NCI-H2029 (cell line): Measurements from ENCODE around the gene ARID5B.
"Not testable (repeated sequence)": the region's sequence is repeated elsewhere in the genome, so short reads cannot be mapped to it uniquely, and the experiment has no call there.

Source experiments
- DNase-seq: peaks from one replicate; lab custom pipeline; 2025; lab: John Stamatoyannopoulos, UW

ARID5B gene, protein sequence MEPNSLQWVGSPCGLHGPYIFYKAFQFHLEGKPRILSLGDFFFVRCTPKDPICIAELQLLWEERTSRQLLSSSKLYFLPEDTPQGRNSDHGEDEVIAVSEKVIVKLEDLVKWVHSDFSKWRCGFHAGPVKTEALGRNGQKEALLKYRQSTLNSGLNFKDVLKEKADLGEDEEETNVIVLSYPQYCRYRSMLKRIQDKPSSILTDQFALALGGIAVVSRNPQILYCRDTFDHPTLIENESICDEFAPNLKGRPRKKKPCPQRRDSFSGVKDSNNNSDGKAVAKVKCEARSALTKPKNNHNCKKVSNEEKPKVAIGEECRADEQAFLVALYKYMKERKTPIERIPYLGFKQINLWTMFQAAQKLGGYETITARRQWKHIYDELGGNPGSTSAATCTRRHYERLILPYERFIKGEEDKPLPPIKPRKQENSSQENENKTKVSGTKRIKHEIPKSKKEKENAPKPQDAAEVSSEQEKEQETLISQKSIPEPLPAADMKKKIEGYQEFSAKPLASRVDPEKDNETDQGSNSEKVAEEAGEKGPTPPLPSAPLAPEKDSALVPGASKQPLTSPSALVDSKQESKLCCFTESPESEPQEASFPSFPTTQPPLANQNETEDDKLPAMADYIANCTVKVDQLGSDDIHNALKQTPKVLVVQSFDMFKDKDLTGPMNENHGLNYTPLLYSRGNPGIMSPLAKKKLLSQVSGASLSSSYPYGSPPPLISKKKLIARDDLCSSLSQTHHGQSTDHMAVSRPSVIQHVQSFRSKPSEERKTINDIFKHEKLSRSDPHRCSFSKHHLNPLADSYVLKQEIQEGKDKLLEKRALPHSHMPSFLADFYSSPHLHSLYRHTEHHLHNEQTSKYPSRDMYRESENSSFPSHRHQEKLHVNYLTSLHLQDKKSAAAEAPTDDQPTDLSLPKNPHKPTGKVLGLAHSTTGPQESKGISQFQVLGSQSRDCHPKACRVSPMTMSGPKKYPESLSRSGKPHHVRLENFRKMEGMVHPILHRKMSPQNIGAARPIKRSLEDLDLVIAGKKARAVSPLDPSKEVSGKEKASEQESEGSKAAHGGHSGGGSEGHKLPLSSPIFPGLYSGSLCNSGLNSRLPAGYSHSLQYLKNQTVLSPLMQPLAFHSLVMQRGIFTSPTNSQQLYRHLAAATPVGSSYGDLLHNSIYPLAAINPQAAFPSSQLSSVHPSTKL

DNA sequence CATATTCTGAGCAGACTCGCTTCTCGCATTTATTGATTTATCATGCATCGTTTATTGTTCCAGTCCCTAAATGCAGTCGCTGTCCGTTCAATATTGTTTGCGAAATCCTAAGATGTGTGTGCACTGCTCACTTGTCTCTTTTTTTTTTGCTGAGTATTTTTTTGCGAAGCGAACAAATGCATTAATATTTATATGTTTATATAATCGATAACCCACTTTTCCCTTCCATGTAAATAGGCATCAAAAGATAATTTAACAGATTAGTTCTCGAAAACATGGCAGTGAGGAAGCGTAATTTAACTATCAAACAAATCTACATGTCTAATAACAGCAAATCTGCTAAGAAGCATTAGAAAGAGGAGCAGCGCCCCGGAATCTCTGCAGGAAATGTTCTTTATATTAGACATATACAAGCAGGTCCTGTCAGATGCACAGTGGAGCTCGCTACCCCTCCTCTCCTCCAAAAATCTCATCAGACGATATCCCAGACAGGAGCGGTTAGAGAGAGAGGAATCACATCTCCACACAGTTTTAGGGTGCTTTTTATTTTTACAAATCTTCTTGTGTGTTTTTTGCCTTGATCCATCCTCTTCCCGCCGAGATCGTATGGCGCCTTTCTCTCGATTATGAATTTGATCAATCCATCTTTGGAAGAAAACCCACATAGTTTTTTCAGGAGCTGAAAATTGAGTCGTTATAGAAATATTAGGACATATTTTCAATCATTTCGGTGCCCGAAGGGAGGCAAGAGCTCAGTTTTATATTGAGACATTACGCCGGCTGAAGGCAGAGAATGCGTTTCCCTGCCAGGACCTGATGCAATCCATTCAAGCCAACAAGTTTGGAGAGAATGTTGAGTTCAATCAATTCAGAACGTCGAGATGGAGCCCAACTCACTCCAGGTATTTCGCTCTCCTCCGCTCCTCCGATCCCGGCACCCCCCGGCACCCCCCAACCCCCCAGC, at the start of gene ARID5B:
Gene ARID5B (plus strand): TSS at position 871 of the 964 bp plus-strand sequence. CDS start 11 bp downstream, at position 882.
- peak; percentile 4 for DNase-seq

DNA sequence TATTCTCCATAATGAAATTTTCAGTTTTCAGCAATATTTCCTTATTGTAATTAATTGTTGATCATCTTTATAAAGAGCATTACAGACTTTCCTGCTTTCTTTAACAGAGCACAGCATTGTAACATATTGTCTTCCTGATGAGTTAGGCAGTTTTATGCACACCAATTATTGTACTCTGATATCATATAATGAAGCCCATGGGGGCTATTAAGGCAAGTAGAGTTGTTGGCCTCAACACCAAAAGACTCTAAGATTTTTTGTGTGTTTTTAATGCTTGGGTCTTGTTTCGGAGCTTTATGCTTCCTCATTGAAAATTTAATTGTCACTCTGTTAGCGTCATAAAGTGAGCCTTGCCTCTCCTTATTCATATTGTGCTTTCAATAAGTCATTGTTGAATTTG, 49.2 kb upstream of the ARID5B start:
- DNase-seq = no peak

DNA sequence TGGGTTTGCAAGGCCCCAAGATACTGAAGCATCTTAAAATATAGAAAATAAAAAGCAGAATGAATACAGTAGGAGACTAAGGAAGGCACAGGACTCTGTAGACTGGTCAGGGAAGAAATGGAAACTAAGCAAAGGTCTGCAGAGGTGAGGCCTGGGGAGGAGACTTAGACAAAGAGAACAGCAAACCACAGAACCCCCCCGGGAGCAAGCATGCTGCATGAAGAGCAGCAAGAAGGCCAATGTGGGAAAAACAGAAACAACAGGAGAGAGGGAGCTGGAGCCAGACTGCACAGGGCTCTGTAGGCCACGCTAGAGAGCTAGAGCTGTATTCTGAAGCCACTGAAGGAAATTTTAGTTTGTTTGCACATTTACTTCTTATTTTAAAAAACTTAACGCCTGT, 45.7 kb upstream of the ARID5B start:
- no peak for DNase-seq

DNA sequence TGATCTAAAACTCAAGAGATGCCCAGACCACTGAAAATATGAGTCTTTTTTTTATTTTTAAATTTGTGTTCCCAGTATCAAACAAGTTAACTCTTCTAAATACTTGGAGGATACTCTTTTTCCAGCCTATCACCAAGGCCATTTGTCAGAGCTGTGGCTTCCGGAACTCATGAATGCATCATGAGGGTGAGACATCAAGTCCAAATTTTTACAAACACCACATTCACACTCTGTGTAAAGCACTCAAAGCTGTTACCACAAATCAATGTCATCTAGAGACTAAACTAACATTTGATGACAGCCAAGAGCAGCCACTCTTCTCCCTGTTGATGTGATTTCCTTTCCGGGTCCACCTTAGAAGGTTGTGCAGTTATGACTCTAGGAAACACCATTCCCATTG, 43.8 kb upstream of the ARID5B start:
- DNase-seq = no peak

DNA sequence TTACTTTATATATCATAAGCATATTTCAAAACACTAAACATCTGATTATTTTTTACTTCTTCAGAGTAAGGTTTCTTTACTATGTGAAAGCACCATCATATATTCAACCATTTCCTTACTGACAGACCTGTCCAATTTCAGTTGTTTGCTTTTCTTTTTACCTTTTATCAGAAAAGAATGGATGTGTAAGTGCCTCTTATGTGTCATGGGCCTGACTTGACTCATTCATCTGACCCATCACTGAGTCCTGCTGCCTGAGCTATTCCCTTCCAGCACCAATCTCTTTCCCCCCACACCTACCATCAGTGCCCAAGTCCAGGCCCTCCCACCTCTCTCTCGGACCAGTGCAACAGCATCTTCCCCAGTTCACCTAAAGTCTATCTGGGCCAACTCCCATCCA, 41.7 kb upstream of the ARID5B start:
- DNase-seq = no peak

DNA sequence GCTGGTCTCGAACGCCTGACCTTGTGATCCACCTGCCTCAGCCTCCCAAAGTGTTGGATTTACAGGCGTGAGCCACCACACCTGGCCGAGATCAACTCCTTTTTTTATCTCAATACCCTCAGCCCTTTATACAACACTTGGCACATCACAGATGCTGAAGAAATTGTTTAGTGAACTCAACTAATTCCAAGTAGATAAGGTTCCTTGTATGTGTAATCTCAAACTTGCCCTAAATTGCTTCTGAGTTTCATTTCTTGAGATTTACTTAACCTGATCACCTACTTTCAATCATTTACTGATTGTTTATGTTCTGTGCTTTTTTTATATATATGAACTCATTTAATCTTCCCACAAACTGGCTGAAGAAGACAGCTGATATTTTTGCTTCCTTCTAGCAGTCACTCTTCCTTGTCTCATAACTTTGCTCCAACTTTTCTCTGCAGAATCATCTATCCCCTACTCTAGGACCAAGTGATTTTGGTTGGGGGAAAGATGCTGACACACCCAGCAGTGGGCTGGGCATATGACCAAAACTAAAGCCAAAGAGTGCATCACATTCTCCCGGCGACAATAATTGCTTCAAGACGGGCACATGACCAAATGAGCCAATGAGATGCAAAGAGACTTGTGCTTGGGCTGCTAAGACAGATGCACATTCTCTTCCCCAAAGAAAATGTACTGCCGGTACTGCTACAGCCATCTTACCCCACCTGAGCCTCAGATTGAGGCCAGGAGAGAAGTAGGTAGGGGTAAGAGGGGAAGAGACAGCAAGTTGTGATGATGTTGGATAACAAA, 40.3 kb upstream of the ARID5B start:
- no peak for DNase-seq

DNA sequence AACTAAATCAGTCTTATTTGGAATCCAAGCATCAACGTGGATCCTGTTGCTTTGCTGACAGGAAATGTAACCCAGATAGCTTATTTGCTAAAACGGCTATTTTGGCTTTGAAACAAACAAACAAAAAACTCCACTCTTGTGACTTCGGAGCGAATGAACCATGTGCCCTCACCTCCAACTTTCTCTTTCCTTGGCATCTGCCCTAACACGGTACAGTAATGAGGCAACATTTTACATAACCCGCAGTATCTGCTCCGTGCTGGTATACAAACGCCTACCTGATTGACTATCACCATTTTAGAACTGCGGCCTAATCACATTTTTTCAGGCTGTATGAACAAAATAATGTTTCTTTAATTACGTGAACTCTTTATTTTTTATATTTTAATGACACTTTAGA, 37.5 kb upstream of the ARID5B start:
- no peak for DNase-seq

DNA sequence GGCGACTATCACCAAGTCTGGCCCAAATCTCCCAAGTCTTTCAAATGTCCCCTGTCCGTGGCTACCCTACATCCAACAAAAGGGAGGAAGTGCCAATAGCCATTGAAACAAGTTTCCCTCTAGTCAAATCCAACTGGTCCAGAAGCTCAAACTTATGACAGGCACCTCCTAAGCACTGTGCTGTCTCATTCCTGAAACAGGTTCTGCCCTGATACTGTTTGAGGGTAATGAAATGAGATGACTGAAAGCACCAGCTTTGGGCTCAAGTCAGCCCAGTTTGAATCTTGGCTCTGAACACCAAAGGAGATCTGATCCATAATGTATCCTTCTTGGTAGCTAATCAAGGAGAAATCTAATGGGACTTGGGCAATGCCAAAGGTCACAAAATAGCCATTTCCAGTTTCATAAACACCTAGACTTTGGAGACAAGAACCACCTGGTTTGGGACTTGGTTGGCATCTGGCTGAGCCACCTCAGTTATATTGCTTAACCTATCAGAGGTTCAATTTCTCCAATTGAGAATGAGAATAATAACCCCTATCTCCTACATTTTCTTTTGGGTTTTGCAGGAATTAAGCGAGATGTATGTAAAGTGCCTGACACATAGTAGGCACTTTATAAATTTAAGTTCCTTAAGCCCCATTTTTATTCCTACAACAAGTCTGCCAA, 34.7 kb upstream of the ARID5B start:
- no peak for DNase-seq

DNA sequence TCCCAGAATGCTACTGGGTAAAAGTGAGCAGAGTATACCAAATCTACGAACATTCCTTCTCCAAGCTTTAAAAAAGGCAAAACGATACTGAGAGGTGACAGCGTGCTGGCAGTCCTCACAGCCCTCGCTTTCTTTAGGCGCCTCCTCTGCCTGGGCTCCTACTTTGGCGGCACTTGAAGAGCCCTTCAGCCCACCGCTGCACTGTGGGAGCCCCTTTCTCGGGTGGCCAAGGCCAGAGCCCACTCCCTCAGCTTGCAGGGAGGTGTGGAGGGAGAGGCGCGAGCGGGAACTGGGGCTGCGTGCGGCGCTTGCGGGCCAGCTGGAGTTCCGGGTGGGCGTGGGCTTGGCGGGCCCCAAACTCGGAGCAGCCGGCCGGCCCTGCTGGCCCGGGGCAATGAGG, 34.1 kb upstream of the ARID5B start:
- DNase-seq = not testable (repeated sequence)

DNA sequence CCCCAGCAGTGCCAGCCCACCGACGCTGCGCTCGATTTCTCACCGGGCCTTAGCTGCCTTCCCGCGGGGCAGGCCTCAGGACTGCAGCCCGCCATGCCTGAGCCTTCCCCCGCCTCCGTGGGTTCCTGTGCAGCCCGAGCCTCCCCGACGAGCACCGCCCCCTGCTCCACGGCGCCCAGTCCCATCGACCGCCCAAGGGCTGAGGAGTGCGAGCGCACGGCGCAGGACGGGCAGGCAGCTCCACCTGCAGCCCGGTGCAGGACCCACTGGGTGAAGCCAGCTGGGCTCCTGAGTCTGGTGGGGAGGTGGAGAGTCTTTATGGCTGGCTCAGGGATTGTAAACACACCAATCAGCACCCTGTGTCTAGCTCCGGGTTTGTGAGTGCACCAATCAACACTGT, 33.7 kb upstream of the ARID5B start:
- not testable (repeated sequence) for DNase-seq

DNA sequence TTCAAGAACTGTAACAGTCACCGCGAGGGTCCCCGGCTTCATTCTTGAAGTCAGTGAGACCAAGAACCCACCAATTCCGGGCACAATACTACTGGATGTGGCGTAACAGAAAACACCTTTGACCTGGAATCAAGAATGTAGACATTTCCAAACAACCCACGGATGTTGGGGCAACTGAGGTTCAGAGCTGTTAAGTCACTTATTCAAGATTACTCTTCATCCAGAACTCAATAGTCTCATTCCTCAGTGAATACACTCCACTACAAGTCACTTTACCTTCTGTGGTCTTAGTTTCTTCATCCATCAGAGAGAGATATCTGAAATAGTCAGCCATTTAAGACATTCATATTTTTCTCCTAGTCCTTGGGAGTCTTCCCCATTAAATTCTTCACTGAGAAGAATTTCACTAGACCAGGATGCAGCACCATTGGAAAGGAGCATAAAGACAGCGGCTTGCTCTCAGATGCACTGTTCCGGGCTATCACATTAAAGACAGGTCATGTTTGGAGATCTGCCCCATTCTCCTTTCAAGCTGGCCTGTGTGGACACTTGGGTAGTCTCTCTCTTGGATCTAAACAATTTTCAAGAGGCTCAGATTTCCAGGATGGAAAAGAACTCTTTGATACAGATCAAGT, 32.3 kb upstream of the ARID5B start:
- no peak for DNase-seq

DNA sequence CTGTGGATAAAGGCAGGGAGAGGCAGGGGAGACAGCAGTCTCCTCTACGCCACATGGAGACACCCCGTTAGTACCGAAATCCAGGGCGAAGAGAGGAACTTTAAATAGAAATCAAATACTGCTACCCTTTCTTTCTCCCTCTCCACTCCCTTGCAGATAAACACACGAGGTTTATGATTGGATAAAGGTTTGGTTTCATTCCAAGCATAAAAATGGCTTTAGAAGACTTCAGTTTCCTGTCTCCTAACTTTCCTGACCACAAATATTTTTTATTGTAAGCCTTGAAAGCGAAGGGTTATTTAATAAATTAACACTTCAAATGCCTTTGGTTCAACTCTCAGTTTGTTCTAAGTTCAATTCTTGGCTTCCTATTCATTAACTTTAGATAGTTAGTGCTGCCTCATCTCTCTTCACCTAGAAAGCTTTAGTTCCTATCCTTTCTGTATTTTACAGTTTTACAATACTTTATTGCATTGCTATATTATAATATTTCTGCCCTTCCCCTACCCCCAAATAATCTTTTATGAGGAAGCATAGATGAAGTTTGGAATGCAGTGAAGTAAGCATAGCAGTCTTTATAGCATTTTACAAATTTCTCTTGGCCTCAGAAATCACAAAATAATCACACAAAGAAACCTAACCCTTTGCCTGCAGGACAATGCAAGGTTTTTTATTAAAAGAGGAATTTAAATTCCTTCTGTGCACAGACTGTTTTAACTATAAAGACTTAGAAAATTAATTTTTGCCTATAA, 31.5 kb upstream of the ARID5B start:
- DNase-seq = no peak

DNA sequence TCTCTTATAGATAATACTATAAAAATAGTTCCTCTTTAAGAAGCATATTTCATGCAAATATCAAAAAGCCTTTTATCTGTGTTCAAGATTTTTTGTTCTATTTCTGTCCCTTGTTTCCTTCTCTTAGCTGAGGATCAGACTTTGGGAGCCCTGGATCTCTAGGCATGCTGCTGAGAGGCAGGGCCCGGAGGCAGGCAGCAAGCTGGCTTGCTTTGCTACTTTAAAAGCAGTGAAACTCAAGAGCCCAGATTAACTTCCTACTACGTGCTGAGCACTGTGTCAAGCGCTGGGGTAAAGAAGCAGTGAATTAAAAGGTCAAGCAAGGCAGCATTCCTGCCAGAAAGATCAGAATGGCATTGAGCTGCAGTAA, 31.0 kb upstream of the ARID5B start:
- DNase-seq = no peak

DNA sequence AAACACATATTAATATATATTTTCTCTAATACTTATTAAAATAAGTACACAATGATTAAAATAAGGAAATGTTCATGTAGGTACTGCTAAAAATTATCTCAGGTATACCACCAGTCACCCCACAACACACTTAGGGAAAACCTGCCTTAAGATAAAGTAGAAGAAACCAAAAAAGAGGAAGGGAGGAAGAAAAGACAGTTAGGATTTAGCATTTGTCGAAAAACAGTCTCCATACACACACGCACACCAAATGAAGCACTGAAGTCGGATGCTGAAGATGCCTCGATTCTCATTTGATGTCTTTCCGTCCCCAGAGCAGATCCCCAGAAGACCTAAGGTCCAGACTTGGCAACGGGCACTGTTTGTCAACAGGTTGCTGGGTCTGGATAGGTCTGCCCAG, 30.0 kb upstream of the ARID5B start:
- no peak for DNase-seq

DNA sequence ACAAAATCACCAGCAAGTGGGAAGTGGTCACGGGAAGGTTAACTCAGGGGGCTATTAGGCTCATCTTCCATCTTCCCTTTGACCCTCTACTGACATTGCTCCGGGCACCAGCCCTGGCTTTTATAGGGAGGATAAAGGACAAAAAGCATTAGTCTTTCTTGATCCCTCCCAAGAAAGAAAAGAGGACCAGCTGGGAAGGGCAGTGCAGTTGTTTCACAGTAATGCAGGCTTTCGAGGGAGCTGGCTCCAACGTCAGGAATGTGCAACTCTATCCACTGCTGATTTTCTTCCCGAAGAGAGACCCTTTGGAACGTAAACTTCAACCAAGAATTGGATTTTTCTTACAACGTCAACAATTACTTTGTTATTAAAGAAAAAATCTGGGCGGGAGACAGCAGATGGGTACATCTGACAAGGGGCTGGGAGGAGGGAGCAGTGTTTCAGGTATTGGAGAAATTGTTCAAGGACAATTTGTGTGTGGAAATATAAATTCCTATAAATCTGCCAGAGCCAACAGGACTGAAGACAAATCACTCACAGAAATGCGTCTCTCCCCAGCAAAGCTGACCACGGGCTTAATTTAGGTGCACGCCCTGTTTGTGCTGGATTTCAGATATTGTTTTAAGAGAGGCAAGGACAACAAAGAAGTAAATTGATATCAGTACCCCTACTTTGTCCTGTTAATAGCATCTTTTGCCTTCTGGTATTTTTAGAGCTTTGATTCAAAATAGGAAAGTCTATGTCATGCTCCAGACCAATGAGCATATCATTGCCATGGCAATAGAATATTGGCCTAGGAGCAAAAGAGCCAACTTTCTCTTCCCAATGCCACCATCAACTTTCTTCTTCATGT, 23.4 kb upstream of the ARID5B start:
- no peak for DNase-seq

DNA sequence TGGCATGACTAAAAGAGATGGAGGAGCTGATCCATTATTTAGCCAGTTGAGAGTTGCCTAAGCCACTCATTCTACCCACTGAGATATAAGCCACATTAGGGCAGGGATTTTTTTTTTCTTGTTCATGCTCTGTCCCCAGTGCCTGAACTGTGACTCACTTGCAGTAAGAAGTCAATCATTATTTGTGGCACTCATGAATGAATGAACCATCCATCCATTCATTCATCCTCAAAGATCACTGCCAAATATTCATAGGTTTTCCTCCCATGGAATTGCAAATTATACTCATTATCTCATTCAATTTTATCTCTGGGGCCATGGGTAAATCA, 22.8 kb upstream of the ARID5B start:
- no peak for DNase-seq

DNA sequence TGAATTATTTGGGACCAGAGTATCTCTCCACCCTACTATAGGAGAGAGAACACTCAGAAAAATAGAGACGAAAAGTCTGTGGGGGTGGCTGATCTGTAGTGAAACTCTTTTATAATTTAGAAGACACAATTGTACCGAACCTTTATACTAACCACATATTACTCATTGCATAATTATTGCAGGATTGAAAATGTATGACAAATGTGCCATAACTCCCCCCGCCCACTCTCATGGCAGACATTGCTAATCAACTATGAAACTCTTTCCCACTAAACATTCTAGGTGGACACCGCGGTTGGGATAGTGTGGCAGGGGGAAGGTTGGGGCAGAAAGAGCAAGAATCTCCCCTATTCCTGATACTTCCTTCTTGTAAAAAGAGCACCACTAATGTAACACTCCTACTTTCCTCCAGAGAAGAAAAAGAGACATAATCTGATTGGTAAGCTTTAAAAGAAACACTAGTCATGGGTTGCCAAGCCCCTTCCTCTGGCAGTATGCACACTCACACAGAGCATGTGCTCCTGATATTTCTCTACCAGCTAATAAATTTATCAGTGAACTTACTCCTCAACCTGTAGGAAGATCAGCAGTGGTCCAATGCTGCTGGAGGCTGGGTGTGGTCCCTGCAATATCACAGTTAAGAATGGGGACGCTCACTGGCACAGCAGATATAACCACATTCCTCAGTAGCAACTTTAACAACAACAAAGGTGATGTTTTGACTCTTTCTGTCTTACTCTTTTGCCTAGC, 18.7 kb upstream of the ARID5B start:
- DNase-seq = no peak
